Chondrocyte (in vitro differentiated cells): Measurements from ENCODE around the gene KIF16B. TPM values are rescaled to one million over a fixed set of nuclear protein-coding genes. Genes with fewer than 3 reads are reported as not detected.

Experiments used
- DNase-seq: peaks from one replicate; pipeline ENCODE4 v3.0.0; 2021; ENCODE audit warnings: mixed read lengths, low spot score
- H3K27ac Mint-ChIP-seq: one replicate; pipeline ENCODE4 v1.8.0; 2021; ENCODE audit warnings: mild to moderate bottlenecking, moderate library complexity, mixed read lengths; ENCODE audit not compliant: unreplicated experiment
- H3K27me3 Mint-ChIP-seq: 2 replicates; pipeline ENCODE4 v1.8.0; 2021; ENCODE audit warnings: low read depth, mixed read lengths
- H3K36me3 Mint-ChIP-seq: 2 replicates; pipeline ENCODE4 v1.8.0; 2021; ENCODE audit warnings: low read depth, mixed read lengths
- H3K4me1 Mint-ChIP-seq: 2 replicates; pipeline ENCODE4 v1.8.0; 2021; ENCODE audit warnings: low read depth, mild to moderate bottlenecking, mixed read lengths
- H3K4me3 Mint-ChIP-seq: one replicate; pipeline ENCODE4 v1.8.0; 2021; ENCODE audit warnings: mild to moderate bottlenecking, moderate library complexity, mixed read lengths; ENCODE audit not compliant: unreplicated experiment
- H3K9me3 Mint-ChIP-seq: 2 replicates; pipeline ENCODE4 v1.8.0; 2021; ENCODE audit warnings: low read depth, mixed read lengths
- total RNA-seq: library from RNA; stranded (reverse); gene quantifications from 3 replicates; pipeline ENCODE4 v1.2.1, GENCODE V29; 2021
- TF ChIP-seq, protein P1 (sequence below): fragments of 200-600 bp; sonication (generic); IDR thresholded peaks from 2 replicates; pipeline ENCODE4 v1.5.0; 2021; ENCODE audit warnings: antibody characterized with exemption, mild to moderate bottlenecking, moderate library complexity

KIF16B gene
- total RNA-seq, 1 donor from 2014 or later: 11.2 TPM

- no peak for DNase-seq
- H3K4me1 Mint-ChIP-seq: no peaks in the 10 kb centered on the region
- H3K9me3 Mint-ChIP-seq: no peaks in the 10 kb centered on the region
- no peak overlapping the region for H3K27ac Mint-ChIP-seq
- H3K27me3 Mint-ChIP-seq: no peaks in the 10 kb centered on the region
- TF ChIP-seq, protein P1, sequence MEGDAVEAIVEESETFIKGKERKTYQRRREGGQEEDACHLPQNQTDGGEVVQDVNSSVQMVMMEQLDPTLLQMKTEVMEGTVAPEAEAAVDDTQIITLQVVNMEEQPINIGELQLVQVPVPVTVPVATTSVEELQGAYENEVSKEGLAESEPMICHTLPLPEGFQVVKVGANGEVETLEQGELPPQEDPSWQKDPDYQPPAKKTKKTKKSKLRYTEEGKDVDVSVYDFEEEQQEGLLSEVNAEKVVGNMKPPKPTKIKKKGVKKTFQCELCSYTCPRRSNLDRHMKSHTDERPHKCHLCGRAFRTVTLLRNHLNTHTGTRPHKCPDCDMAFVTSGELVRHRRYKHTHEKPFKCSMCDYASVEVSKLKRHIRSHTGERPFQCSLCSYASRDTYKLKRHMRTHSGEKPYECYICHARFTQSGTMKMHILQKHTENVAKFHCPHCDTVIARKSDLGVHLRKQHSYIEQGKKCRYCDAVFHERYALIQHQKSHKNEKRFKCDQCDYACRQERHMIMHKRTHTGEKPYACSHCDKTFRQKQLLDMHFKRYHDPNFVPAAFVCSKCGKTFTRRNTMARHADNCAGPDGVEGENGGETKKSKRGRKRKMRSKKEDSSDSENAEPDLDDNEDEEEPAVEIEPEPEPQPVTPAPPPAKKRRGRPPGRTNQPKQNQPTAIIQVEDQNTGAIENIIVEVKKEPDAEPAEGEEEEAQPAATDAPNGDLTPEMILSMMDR: no peak
- no peak overlapping the region for H3K4me3 Mint-ChIP-seq
- peaks cover 8% of the 10 kb centered on the region for H3K36me3 Mint-ChIP-seq
Measured at GRCh38 chr20:16385891-16386290, 187.4 kb downstream of the KIF16B start.

DNA sequence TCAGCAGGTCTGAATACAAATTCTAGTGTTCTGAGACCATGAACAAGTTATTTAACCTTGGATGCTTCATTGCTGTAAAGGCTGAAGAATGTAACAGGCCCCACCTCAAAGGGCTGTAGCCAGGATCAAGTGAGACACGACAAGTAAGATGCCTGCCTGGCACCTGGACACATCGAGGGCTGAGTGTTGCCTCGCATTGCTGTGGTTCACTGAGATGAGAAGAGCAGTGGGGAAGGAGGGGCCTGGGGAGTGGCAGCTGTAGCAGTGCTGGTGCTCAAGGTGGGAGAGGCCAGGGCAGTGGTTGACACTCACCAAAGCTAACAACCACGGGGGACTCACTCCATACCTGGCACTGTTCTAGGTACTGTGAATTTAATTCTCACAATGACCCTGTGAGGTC, 187.8 kb downstream of the KIF16B start:
- H3K27ac Mint-ChIP-seq: no peak overlapping the region
- no peak for DNase-seq
- no peaks in the 10 kb centered on the region for H3K4me1 Mint-ChIP-seq
- H3K27me3 Mint-ChIP-seq: no peaks in the 10 kb centered on the region
- no peaks in the 10 kb centered on the region for H3K9me3 Mint-ChIP-seq
- H3K4me3 Mint-ChIP-seq: no peak overlapping the region
- TF ChIP-seq, protein P1: no peak
- H3K36me3 Mint-ChIP-seq: peaks cover 8% of the 10 kb centered on the region

DNA sequence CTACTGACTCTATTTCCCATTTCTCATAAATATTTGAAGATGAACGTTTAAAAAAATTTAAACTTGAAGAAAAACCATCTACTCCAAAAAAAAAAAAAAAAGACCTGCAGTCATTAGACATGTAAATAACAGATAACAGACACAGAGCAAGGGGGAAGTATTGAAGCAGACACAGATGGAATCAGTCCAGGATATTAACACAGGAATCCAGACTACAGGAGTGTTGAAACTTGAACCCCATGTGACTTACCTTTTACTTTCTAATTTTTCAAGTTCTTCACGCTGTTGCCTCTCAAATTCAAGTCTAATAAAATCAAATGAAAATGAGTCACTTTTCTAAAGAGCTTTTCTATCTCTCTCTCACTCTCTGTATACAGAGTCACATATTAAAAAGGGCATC, 191.8 kb downstream of the KIF16B start:
- Mint-ChIP-seq H3K4me1 (no peaks in the 10 kb centered on the region), H3K36me3 (peaks cover 19% of the 10 kb centered on the region), H3K27me3 (no peaks in the 10 kb centered on the region), H3K9me3 (no peaks in the 10 kb centered on the region), H3K27ac (no peak overlapping the region), H3K4me3 (no peak overlapping the region)
- no peak for DNase-seq
- TF ChIP-seq, protein P1: no peak

GRCh38 chr20:16378712-16379370, 194.4 kb downstream of the KIF16B start:
- no peaks in the 10 kb centered on the region for H3K27me3 Mint-ChIP-seq
- H3K36me3 Mint-ChIP-seq: peaks cover 22% of the 10 kb centered on the region
- no peaks in the 10 kb centered on the region for H3K9me3 Mint-ChIP-seq

DNA sequence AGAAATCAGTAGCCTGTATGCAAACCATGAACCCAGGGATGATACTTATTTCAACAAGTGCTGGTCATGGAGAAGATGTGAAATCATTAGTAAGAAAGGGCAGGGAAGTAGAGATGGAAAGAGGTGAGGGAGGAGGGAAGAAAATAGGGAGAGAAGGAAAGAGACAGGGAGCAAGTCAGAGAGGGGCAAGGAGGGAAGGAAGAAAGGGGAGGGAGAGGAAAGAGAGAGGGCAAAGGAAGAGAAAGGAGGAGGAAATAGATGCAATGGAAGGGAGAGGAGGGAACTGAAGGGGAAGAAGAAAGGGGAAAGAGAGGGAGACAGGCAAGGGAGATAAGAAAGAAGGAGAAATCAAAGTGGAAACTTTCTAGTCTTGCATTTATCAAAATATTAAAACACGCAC, 195.1 kb downstream of the KIF16B start:
- Mint-ChIP-seq H3K9me3 (no peaks in the 10 kb centered on the region), H3K27me3 (no peaks in the 10 kb centered on the region), H3K27ac (no peak overlapping the region), H3K4me3 (no peak overlapping the region), H3K36me3 (peaks cover 22% of the 10 kb centered on the region), H3K4me1 (no peaks in the 10 kb centered on the region)
- TF ChIP-seq, protein P1: no peak
- no peak for DNase-seq

More at GRCh38 chr20:16378712-16379370, 194.4 kb downstream of the KIF16B start:
- no peak overlapping the region for H3K4me3 Mint-ChIP-seq
- TF ChIP-seq, protein P1: no peak
- no peaks in the 10 kb centered on the region for H3K4me1 Mint-ChIP-seq
- H3K27ac Mint-ChIP-seq: no peak overlapping the region
- no peak for DNase-seq
